ENCODE measurements around the gene SLC12A7.
"Not testable (repeated sequence)": the region's sequence is repeated elsewhere in the genome, so short reads cannot be mapped to it uniquely, and the experiment has no call there.

Gene SLC12A7

GRCh38 chr5:1027631-1028441, 84.0 kb downstream of the SLC12A7 start:
- in situ Hi-C loops (cut with MboI; ENCODE audit: low sequenced_read_pairs): no loop called here

GRCh38 chr5:1026700-1027621, 84.9 kb downstream of the SLC12A7 start:
- in situ Hi-C loops (cut with MboI; ENCODE audit: low sequenced_read_pairs): no loop called here

- in situ Hi-C loops (cut with MboI; ENCODE audit: low sequenced_read_pairs): not testable (repeated sequence)
These were observed 89.9 kb downstream of the SLC12A7 start for GRCh38 chr5:1021969-1022336.

GRCh38 chr5:1021136-1021968, 90.5 kb downstream of the SLC12A7 start:
- in situ Hi-C loops (cut with MboI; ENCODE audit: low sequenced_read_pairs): no loop called here

GRCh38 chr5:1020452-1020961, 91.4 kb downstream of the SLC12A7 start:
- in situ Hi-C loops (cut with MboI; ENCODE audit: low sequenced_read_pairs): no loop called here

- in situ Hi-C loops (cut with MboI; ENCODE audit: low sequenced_read_pairs): no loop called here
These were observed 92.6 kb downstream of the SLC12A7 start for GRCh38 chr5:1019001-1019905.

- in situ Hi-C loops (cut with MboI; ENCODE audit: low sequenced_read_pairs): no loop called here
These were observed 93.3 kb downstream of the SLC12A7 start for GRCh38 chr5:1018596-1018995.

- in situ Hi-C loops (cut with MboI; ENCODE audit: low sequenced_read_pairs): no loop called here
These were observed 94.0 kb downstream of the SLC12A7 start for GRCh38 chr5:1017691-1018455.

GRCh38 chr5:1017056-1017455, 94.8 kb downstream of the SLC12A7 start:
- in situ Hi-C loops (cut with MboI; ENCODE audit: low sequenced_read_pairs): no loop called here

- in situ Hi-C loops (cut with MboI; ENCODE audit: low sequenced_read_pairs): no loop called here
These were observed 95.4 kb downstream of the SLC12A7 start for GRCh38 chr5:1016476-1016875.

- in situ Hi-C loops (cut with MboI; ENCODE audit: low sequenced_read_pairs): no loop called here
These were observed 95.8 kb downstream of the SLC12A7 start for GRCh38 chr5:1016036-1016435.

- in situ Hi-C loops (cut with MboI; ENCODE audit: low sequenced_read_pairs): no loop called here
These were observed 96.4 kb downstream of the SLC12A7 start for GRCh38 chr5:1015507-1015906.

- in situ Hi-C loops (cut with MboI; ENCODE audit: low sequenced_read_pairs): no loop called here
These were observed 97.1 kb downstream of the SLC12A7 start for GRCh38 chr5:1014781-1015221.

GRCh38 chr5:1014346-1014745, 97.5 kb downstream of the SLC12A7 start:
- in situ Hi-C loops (cut with MboI; ENCODE audit: low sequenced_read_pairs): no loop called here

- in situ Hi-C loops (cut with MboI; ENCODE audit: low sequenced_read_pairs): no loop called here
These were observed 97.9 kb downstream of the SLC12A7 start for GRCh38 chr5:1013948-1014301.

GRCh38 chr5:1013238-1013947, 98.5 kb downstream of the SLC12A7 start:
- in situ Hi-C loops (cut with MboI; ENCODE audit: low sequenced_read_pairs): no loop called here

GRCh38 chr5:1012900-1013237, 99.0 kb downstream of the SLC12A7 start:
- in situ Hi-C loops (cut with MboI; ENCODE audit: low sequenced_read_pairs): no loop called here

GRCh38 chr5:1012313-1012841, 99.5 kb downstream of the SLC12A7 start:
- in situ Hi-C loops (cut with MboI; ENCODE audit: low sequenced_read_pairs): no loop called here
